IMR-90 (cell line): ENCODE results near the gene ABCC3. TPM values are rescaled to one million over a fixed set of nuclear protein-coding genes. Genes with fewer than 3 reads are reported as not detected.

Experiments
- ATAC-seq: fragments of 200-7000 bp; cut with Tn5 transposase; 2 replicates; pipeline ENCODE4 v1.9.1; 2020; ENCODE audit warnings: low read depth, mild to moderate bottlenecking, moderate library complexity
- BruUV-seq: library from RNA; stranded (reverse); fragments of 400-500 nt; replicated peaks from 2 replicates; lab custom pipeline; 2021; lab: Mats Ljungman, UMichigan
- CTCF ChIA-PET: fragments of 300-600 bp; formaldehyde crosslinking; extraction: SDS; loops from one replicate; lab custom pipeline; 2021; ENCODE audit warnings: antibody characterized with exemption; lab: Yijun Ruan, JAX
- POLR2A ChIA-PET: fragments of 300-600 bp; sonication (Branson Sonifier 250); formaldehyde crosslinking; loops from one replicate; lab custom pipeline; 2022; ENCODE audit warnings: antibody characterized with exemption; ENCODE audit not compliant: unreplicated experiment; lab: Charles Lee
- DNase-seq: peaks from one replicate; pipeline ENCODE4 v3.0.0; 2013
- H2AFZ ChIP-seq: replicated peaks from 2 replicates; pipeline ENCODE3; 2013; ENCODE audit warnings: low read length, mild to moderate bottlenecking; ENCODE audit not compliant: poor library complexity
- H2AK5ac ChIP-seq: 2 replicates; pipeline ENCODE4 v1.6.1; 2013; ENCODE audit warnings: low read depth, low read length, inconsistent platforms
- H2AK9ac ChIP-seq: replicated peaks from 2 replicates; pipeline ENCODE3; 2013; ENCODE audit warnings: mild to moderate bottlenecking, low read depth, low read length, moderate library complexity; ENCODE audit not compliant: poor library complexity
- H2BK120ac ChIP-seq: 2 replicates; pipeline ENCODE4 v1.6.1; 2013; ENCODE audit warnings: low read depth, low read length, inconsistent platforms
- H2BK15ac ChIP-seq: 3 replicates; pipeline ENCODE4 v1.6.1; 2013; ENCODE audit warnings: low read depth, low read length, inconsistent platforms
- H2BK20ac ChIP-seq: 2 replicates; pipeline ENCODE4 v1.6.1; 2013; ENCODE audit warnings: low read depth, mild to moderate bottlenecking, inconsistent platforms, low read length, moderate library complexity
- H2BK5ac ChIP-seq: 2 replicates; pipeline ENCODE4 v1.6.1; 2013; ENCODE audit warnings: mild to moderate bottlenecking, low read depth, low read length, inconsistent platforms; ENCODE audit not compliant: poor library complexity, severe bottlenecking
- H3K14ac ChIP-seq: replicated peaks from 2 replicates; pipeline ENCODE4 v1.6.1; 2013; ENCODE audit warnings: low read depth, low read length, inconsistent platforms
- H3K18ac ChIP-seq: 2 replicates; pipeline ENCODE4 v1.6.1; 2013; ENCODE audit warnings: low read depth, low read length, control low read depth
- H3K23ac ChIP-seq: 2 replicates; pipeline ENCODE4 v1.6.1; 2013; ENCODE audit warnings: low read depth, low read length, inconsistent platforms
- H3K27ac ChIP-seq: 2 replicates; pipeline ENCODE4 v1.5.1; 2013; ENCODE audit warnings: mild to moderate bottlenecking, control low read depth, low read length; ENCODE audit not compliant: insufficient read depth
- H3K27me3 ChIP-seq: 2 replicates; pipeline ENCODE4 v1.6.1; 2013; ENCODE audit warnings: low read length; ENCODE audit not compliant: control insufficient read depth, insufficient read depth
- H3K36me3 ChIP-seq: 2 replicates; pipeline ENCODE4 v1.6.1; 2013; ENCODE audit warnings: low read length, mixed read lengths; ENCODE audit not compliant: control insufficient read depth, insufficient read depth
- H3K4ac ChIP-seq: 2 replicates; pipeline ENCODE4 v1.6.1; 2013; ENCODE audit warnings: low read depth, low read length, inconsistent platforms
- H3K4me1 ChIP-seq: 2 replicates; pipeline ENCODE4 v1.6.1; 2013; ENCODE audit warnings: low read length, mixed read lengths; ENCODE audit not compliant: control insufficient read depth, insufficient read depth
- H3K4me2 ChIP-seq: 2 replicates; pipeline ENCODE4 v1.6.1; 2013; ENCODE audit warnings: low read depth, mild to moderate bottlenecking, control low read depth, low read length, moderate library complexity
- H3K4me3 ChIP-seq: 2 replicates; pipeline ENCODE4 v1.5.1; 2013; ENCODE audit warnings: low read depth, mild to moderate bottlenecking, control low read depth, low read length, moderate library complexity; ENCODE audit not compliant: insufficient read depth
- H3K56ac ChIP-seq: 2 replicates; pipeline ENCODE4 v1.6.1; 2013; ENCODE audit warnings: low read length, inconsistent platforms; ENCODE audit not compliant: insufficient read depth; ENCODE audit errors: extremely low read depth
- H3K79me1 ChIP-seq, 2 experiments: 2 replicates each; pipeline ENCODE4 v1.6.1; 2013; ENCODE audit warnings: low read length in 2 of 2, inconsistent platforms in 1 of 2, low read depth in 1 of 2
- H3K9ac ChIP-seq: 2 replicates; pipeline ENCODE4 v1.6.1; 2013; ENCODE audit warnings: low read depth, low read length, control low read depth
- H3K9me1 ChIP-seq: 2 replicates; pipeline ENCODE4 v1.6.1; 2013; ENCODE audit warnings: low read length, inconsistent platforms; ENCODE audit not compliant: insufficient read depth
- H3K9me3 ChIP-seq: 2 replicates; pipeline ENCODE4 v1.6.1; 2013; ENCODE audit warnings: low read length; ENCODE audit not compliant: control insufficient read depth, insufficient read depth
- H4K20me1 ChIP-seq: 2 replicates; pipeline ENCODE4 v1.6.1; 2013; ENCODE audit warnings: low read length, inconsistent platforms; ENCODE audit not compliant: insufficient read depth
- H4K5ac ChIP-seq: 2 replicates; pipeline ENCODE4 v1.6.1; 2013; ENCODE audit warnings: mild to moderate bottlenecking, low read depth, low read length, control low read depth
- H4K8ac ChIP-seq, 2 experiments: 2 replicates each; pipeline ENCODE4 v1.6.1; 2013; ENCODE audit warnings: low read depth in 2 of 2, low read length in 2 of 2, control low read depth in 1 of 2, inconsistent platforms in 1 of 2
- H4K91ac ChIP-seq: 2 replicates; pipeline ENCODE4 v1.6.1; 2013; ENCODE audit warnings: low read depth, low read length, inconsistent platforms; ENCODE audit not compliant: insufficient read depth
- BHLHE40 ChIP-seq: fragments of 150-350 bp; IDR thresholded peaks from 2 replicates; pipeline ENCODE4 v1.6.1; 2016; ENCODE audit warnings: mild to moderate bottlenecking, low read depth, low read length
- CEBPB ChIP-seq: IDR thresholded peaks from 2 replicates; pipeline ENCODE4 v1.6.1; 2012; ENCODE audit warnings: low read depth, low read length, improper control_type of control experiment
- CHD1 ChIP-seq: IDR thresholded peaks from 2 replicates; pipeline ENCODE4 v1.6.1; 2012; ENCODE audit warnings: low read depth, low read length, improper control_type of control experiment
- CTCF ChIP-seq: conservative IDR thresholded peaks from 2 replicates; pipeline ENCODE4 v1.5.1; 2012; ENCODE audit warnings: mild to moderate bottlenecking, low read depth, low read length, improper control_type of control experiment
- ELK1 ChIP-seq: fragments of 150-350 bp; IDR thresholded peaks from 2 replicates; pipeline ENCODE4 v1.6.1; 2016; ENCODE audit warnings: low read depth, mild to moderate bottlenecking, low read length, moderate library complexity, borderline replicate concordance
- FOS ChIP-seq: fragments of 150-350 bp; IDR thresholded peaks from 2 replicates; pipeline ENCODE4 v1.6.1; 2016; ENCODE audit warnings: low read depth, low read length
- MAFK ChIP-seq: IDR thresholded peaks from 2 replicates; pipeline ENCODE4 v1.6.1; 2012; ENCODE audit warnings: low read depth, low read length, improper control_type of control experiment
- MAZ ChIP-seq: IDR thresholded peaks from 2 replicates; pipeline ENCODE4 v1.6.1; 2012; ENCODE audit warnings: low read depth, mild to moderate bottlenecking, low read length, improper control_type of control experiment, moderate library complexity, borderline replicate concordance
- NFE2L2 ChIP-seq: fragments of 150-350 bp; IDR thresholded peaks from 2 replicates; pipeline ENCODE4 v1.6.1; 2016; ENCODE audit warnings: low read depth, mild to moderate bottlenecking, low read length
- POLR2A ChIP-seq: IDR thresholded peaks from 2 replicates; pipeline ENCODE4 v1.6.1; 2012; ENCODE audit warnings: mild to moderate bottlenecking, low read depth, low read length
- RAD21 ChIP-seq: IDR thresholded peaks from 2 replicates; pipeline ENCODE4 v1.6.1; 2012; ENCODE audit warnings: low read length, improper control_type of control experiment
- RCOR1 ChIP-seq: IDR thresholded peaks from 2 replicates; pipeline ENCODE4 v1.6.1; 2012; ENCODE audit warnings: mild to moderate bottlenecking, low read length, improper control_type of control experiment; ENCODE audit not compliant: insufficient replicate concordance
- RFX5 ChIP-seq: IDR thresholded peaks from 2 replicates; pipeline ENCODE4 v1.8.0; 2012; ENCODE audit warnings: low read depth, mild to moderate bottlenecking, low read length, moderate library complexity
- SMC3 ChIP-seq: fragments of 150-350 bp; IDR thresholded peaks from 2 replicates; pipeline ENCODE4 v1.6.1; 2016; ENCODE audit warnings: low read depth, mild to moderate bottlenecking, antibody characterized with exemption, low read length, moderate library complexity
- WGBS, 2 experiments: methylation state at CpG; one replicate each; pipeline versions ENCODE4 v1.1.5 to v1.1.7; 2013; ENCODE audit warnings: missing lambda C conversion rate in 2 of 2; ENCODE audit not compliant: insufficient read length in 1 of 2; ENCODE audit errors: extremely low coverage in 2 of 2; 5-methylcytosine and 5-hydroxymethylcytosine counted together
- dilution Hi-C: fragments of 300-500 bp; cut with HindIII; formaldehyde crosslinking; loops from one replicate; pipeline ENCODE4 v1.14.3; 2018; ENCODE audit warnings: low sequenced_read_pairs; ENCODE audit not compliant: unreplicated experiment
- in situ Hi-C: fragments of 300-500 bp; cut with MboI; formaldehyde crosslinking; loops from 3 replicates; pipeline ENCODE4 v1.14.3; 2019; ENCODE audit warnings: low sequenced_read_pairs, inconsistent platforms, mixed read lengths
- intact Hi-C: fragments of 100-400 bp; cut with micrococcal nuclease; formaldehyde crosslinking; loops from 2 replicates; pipeline ENCODE4 v1.10.0; 2022
- polyA plus RNA-seq, 3 experiments: library from polyadenylated mRNA; depleted of rRNA; stranded (reverse); fragments of >200 nt; gene quantifications; 2 replicates each; pipeline ENCODE4 v1.2.3, GENCODE V29; 2012; ENCODE audit warnings: low replicate concordance in 1 of 3
- total RNA-seq: library from RNA; depleted of rRNA; stranded (reverse); fragments of >200 nt; gene quantifications from 2 replicates; pipeline ENCODE4 v1.2.3, GENCODE V29; 2012

The ABCC3 gene
- total and polyA plus RNA-seq, 2 of the 4 experiments (the other 2 are of a cell fraction) = 3.2 to 6.6 TPM

- Histone ChIP-seq H4K8ac (no peak overlapping the region), H3K4me1 (peaks cover 4% of the 10 kb centered on the region; the same call in 1 of the 2 replicates), H2BK120ac (no peak overlapping the region), H3K9me1 (peaks cover 3% of the 10 kb centered on the region; the same call in 1 of the 2 replicates), H2BK20ac (no peak overlapping the region), H3K56ac (no peak overlapping the region), H4K91ac (no peak overlapping the region), H4K20me1 (no peaks in the 10 kb centered on the region), H3K4me3 (no peak overlapping the region), H2BK15ac (no peak overlapping the region), H3K18ac (no peak overlapping the region), H2AK9ac (no peak overlapping the region), H2AK5ac (no peak overlapping the region), H3K4ac (no peak overlapping the region), H3K27me3 (peaks cover 17% of the 10 kb centered on the region; the same call in 1 of the 2 replicates), H2AFZ (no peak overlapping the region), H3K79me1 (no peaks in the 10 kb centered on the region), H3K9me3 (no peaks in the 10 kb centered on the region), H2BK5ac (no peak overlapping the region), H3K9ac (no peak overlapping the region), H3K4me2 (no peak overlapping the region), H3K27ac (no peak overlapping the region), H4K5ac (no peak overlapping the region), H3K36me3 (no peaks in the 10 kb centered on the region), H3K14ac (no peak overlapping the region), H3K23ac (no peak overlapping the region)
- 97% methylated on average over 6 of the region's 26 CpGs; no CpG with 5 or more reads in 1 of the 2 experiments for WGBS, 2 experiments
- DNase-seq (no peak), ATAC-seq (no peak)
- BruUV-seq = no TSS peak
- dilution Hi-C loops = no loop called here
- ChIA-PET CTCF (no interaction called here), POLR2A (no interaction called here)
- intact Hi-C loops = no loop called here
- in situ Hi-C loops = loop anchor here (5.0 kb wide), 1 partner anchor 46 kb away; no protein-coding TSS in a partner anchor
- TF ChIP-seq CHD1 (no peak), RCOR1 (no peak), FOS (no peak), MAFK (no peak), SMC3 (no peak), NFE2L2 (no peak), CTCF (no peak), CEBPB (no peak), BHLHE40 (no peak), RFX5 (no peak), ELK1 (no peak), RAD21 (no peak), POLR2A (no peak), MAZ (no peak)
Observed at GRCh38 chr17:50613007-50613992, 21.4 kb upstream of the ABCC3 start.
